ENCODE measurements around the gene NTN1.

DNA sequence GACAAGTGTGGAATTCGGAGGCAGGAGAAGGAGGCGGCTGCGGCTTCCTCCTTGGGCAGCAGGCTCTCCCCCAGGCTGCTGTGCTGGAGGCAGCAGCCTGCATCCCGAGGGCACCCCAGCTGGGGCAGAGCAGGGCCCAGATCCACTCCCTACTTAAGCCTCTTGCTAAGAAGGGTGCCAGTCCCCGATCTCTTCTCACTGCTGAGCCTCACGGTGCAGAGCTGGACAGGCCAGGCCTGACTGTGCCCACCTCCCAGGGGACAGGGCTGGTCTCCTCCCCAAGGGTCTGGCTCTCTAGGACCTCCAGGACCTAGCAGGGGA lies 210.8 kb downstream of the NTN1 start:
- TF ChIP-seq, protein P1, sequence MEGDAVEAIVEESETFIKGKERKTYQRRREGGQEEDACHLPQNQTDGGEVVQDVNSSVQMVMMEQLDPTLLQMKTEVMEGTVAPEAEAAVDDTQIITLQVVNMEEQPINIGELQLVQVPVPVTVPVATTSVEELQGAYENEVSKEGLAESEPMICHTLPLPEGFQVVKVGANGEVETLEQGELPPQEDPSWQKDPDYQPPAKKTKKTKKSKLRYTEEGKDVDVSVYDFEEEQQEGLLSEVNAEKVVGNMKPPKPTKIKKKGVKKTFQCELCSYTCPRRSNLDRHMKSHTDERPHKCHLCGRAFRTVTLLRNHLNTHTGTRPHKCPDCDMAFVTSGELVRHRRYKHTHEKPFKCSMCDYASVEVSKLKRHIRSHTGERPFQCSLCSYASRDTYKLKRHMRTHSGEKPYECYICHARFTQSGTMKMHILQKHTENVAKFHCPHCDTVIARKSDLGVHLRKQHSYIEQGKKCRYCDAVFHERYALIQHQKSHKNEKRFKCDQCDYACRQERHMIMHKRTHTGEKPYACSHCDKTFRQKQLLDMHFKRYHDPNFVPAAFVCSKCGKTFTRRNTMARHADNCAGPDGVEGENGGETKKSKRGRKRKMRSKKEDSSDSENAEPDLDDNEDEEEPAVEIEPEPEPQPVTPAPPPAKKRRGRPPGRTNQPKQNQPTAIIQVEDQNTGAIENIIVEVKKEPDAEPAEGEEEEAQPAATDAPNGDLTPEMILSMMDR (IDR thresholded peaks at IDR 0.05), result no peak
- no peak for TF ChIP-seq POLR2A (IDR thresholded peaks at IDR 0.05)

All from breast epithelium (tissue), 3 donors.